ENCODE data around the gene HIPK1. TPM values are rescaled to one million over a fixed set of nuclear protein-coding genes. Genes with fewer than 3 reads are reported as not detected.

The HIPK1 gene
- total RNA-seq, 1 experiment from 2014 or later: 40.1 TPM

DNA sequence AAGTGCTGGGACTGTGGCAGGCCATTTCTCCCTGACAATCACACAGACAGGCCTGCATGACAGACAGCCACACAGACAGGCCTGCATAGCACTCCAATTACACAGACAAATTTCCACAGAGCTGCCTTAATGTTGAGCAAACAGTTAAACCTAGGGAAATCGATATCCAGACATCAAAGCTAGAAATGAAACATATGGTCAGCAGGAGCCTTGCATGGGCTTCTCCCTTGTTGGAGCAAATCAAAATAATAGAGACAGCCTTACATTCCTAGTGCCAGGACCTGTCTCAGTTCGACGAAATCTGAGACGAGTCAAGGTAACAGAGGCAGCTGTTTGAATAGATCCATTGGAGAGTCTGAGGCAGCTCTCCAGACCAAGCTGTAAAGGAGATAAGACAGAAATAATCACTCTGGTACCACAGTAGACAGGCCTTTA lies 92.6 kb downstream of the HIPK1 start:
- ATAC-seq (no peak), DNase-seq (ENCODE audit: low read depth, low spot score) (no peak)
- Histone ChIP-seq H4K20me1 (ENCODE audit: insufficient read depth) (no peaks in the 10 kb centered on the region), H3K79me2 (ENCODE audit: insufficient read depth, low read length) (no peaks in the 10 kb centered on the region), H3K9me3 (ENCODE audit: control insufficient read depth in 1 of 2, insufficient read depth in 1 of 2, low read depth in 1 of 2, low read length in 2 of 2) (no peaks in the 10 kb centered on the region), H3K9ac (ENCODE audit: low read length) (no peak overlapping the region), H2AFZ (ENCODE audit: low read depth, low read length, poor library complexity, severe bottlenecking) (no peak overlapping the region), H3K4me1 (ENCODE audit: control insufficient read depth in 1 of 2, insufficient read depth in 2 of 2, low read length in 2 of 2) (no peaks in the 10 kb centered on the region), H3K27ac (ENCODE audit: low read depth, low read length) (no peak overlapping the region), H3K4me2 (ENCODE audit: low read length) (no peak overlapping the region), H3K9me2 (ENCODE audit: insufficient read depth) (no peaks in the 10 kb centered on the region), H3K27me3 (ENCODE audit: insufficient read depth, low read length) (no peaks in the 10 kb centered on the region), H3K36me3 (ENCODE audit: control insufficient read depth in 1 of 2, insufficient read depth in 2 of 2, low read length in 2 of 2) (no peaks in the 10 kb centered on the region), H3K4me3 (replicated peaks in 1 of 2; ENCODE audit: low read depth in 1 of 2, low read length in 2 of 2) (no peak overlapping the region)
- no TSS peak for BruUV-seq (replicated peaks)
- TF ChIP-seq EGR1 (IDR thresholded peaks at IDR 0.05; ENCODE audit: low read depth): no peak
- TF ChIP-seq JUND (IDR thresholded peaks at IDR 0.05): no peak
- no peak for TF ChIP-seq SP1 (IDR thresholded peaks at IDR 0.05; ENCODE audit: low read depth)
- TF ChIP-seq SRF (IDR thresholded peaks at IDR 0.05; ENCODE audit: low read depth): no peak
- TF ChIP-seq YY1 (IDR thresholded peaks at IDR 0.05; ENCODE audit: extremely low read depth, insufficient replicate concordance, low read depth, low read length): no peak
- TF ChIP-seq, protein P1, sequence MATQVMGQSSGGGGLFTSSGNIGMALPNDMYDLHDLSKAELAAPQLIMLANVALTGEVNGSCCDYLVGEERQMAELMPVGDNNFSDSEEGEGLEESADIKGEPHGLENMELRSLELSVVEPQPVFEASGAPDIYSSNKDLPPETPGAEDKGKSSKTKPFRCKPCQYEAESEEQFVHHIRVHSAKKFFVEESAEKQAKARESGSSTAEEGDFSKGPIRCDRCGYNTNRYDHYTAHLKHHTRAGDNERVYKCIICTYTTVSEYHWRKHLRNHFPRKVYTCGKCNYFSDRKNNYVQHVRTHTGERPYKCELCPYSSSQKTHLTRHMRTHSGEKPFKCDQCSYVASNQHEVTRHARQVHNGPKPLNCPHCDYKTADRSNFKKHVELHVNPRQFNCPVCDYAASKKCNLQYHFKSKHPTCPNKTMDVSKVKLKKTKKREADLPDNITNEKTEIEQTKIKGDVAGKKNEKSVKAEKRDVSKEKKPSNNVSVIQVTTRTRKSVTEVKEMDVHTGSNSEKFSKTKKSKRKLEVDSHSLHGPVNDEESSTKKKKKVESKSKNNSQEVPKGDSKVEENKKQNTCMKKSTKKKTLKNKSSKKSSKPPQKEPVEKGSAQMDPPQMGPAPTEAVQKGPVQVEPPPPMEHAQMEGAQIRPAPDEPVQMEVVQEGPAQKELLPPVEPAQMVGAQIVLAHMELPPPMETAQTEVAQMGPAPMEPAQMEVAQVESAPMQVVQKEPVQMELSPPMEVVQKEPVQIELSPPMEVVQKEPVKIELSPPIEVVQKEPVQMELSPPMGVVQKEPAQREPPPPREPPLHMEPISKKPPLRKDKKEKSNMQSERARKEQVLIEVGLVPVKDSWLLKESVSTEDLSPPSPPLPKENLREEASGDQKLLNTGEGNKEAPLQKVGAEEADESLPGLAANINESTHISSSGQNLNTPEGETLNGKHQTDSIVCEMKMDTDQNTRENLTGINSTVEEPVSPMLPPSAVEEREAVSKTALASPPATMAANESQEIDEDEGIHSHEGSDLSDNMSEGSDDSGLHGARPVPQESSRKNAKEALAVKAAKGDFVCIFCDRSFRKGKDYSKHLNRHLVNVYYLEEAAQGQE (IDR thresholded peaks at IDR 0.05; ENCODE audit: low read depth): no peak
- no peak for TF ChIP-seq POLR2A (IDR thresholded peaks at IDR 0.05; ENCODE audit: borderline replicate concordance, extremely low read depth, insufficient read depth, insufficient read length)
- TF ChIP-seq SIN3A (IDR thresholded peaks at IDR 0.05; ENCODE audit: low read depth): no peak
- TF ChIP-seq, protein P2, sequence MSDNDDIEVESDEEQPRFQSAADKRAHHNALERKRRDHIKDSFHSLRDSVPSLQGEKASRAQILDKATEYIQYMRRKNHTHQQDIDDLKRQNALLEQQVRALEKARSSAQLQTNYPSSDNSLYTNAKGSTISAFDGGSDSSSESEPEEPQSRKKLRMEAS (IDR thresholded peaks at IDR 0.05): no peak
- TF ChIP-seq ELF1 (IDR thresholded peaks at IDR 0.05; ENCODE audit: borderline replicate concordance, low read depth): no peak
- TF ChIP-seq FOSL1 (IDR thresholded peaks at IDR 0.05; ENCODE audit: low read depth): no peak
- TF ChIP-seq RAD21 (IDR thresholded peaks at IDR 0.05; ENCODE audit: low read depth): no peak
- TF ChIP-seq, protein P3, sequence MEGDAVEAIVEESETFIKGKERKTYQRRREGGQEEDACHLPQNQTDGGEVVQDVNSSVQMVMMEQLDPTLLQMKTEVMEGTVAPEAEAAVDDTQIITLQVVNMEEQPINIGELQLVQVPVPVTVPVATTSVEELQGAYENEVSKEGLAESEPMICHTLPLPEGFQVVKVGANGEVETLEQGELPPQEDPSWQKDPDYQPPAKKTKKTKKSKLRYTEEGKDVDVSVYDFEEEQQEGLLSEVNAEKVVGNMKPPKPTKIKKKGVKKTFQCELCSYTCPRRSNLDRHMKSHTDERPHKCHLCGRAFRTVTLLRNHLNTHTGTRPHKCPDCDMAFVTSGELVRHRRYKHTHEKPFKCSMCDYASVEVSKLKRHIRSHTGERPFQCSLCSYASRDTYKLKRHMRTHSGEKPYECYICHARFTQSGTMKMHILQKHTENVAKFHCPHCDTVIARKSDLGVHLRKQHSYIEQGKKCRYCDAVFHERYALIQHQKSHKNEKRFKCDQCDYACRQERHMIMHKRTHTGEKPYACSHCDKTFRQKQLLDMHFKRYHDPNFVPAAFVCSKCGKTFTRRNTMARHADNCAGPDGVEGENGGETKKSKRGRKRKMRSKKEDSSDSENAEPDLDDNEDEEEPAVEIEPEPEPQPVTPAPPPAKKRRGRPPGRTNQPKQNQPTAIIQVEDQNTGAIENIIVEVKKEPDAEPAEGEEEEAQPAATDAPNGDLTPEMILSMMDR (IDR thresholded peaks at IDR 0.05 in 2 of 3, conservative IDR thresholded peaks at IDR 0.05 in 1 of 3; ENCODE audit: borderline replicate concordance in 1 of 3, insufficient read depth in 1 of 3, low read depth in 2 of 3, low read length in 2 of 3): no peak
- TF ChIP-seq CBX3 (IDR thresholded peaks at IDR 0.05; ENCODE audit: low read depth): no peak
- RAD21 ChIA-PET (ENCODE audit: low non-redundant PET in 1 of 2, low total read pairs in 2 of 2, uncharacterized antibody in 2 of 2, unreplicated experiment in 2 of 2): no interaction called here
- CTCF ChIA-PET: no interaction called here
- POLR2A ChIA-PET: no interaction called here
- intact Hi-C loops (cut with micrococcal nuclease): no loop called here
